ENCODE data around the gene ADCY5. TPM values are rescaled to one million over a fixed set of nuclear protein-coding genes. Genes with fewer than 3 reads are reported as not detected.

Gene ADCY5
- total RNA-seq, 1 donor from 2014 or later = 4.0 TPM

GRCh38 chr3:123480428-123480827 is 31.5 kb upstream of the ADCY5 start:
- Histone ChIP-seq H3K36me3 (no peaks in the 10 kb centered on the region), H3K4me3 (no peak overlapping the region), H3K4me1 (no peaks in the 10 kb centered on the region), H3K27me3 (no peaks in the 10 kb centered on the region), H3K27ac (no peak overlapping the region), H3K9me3 (no peaks in the 10 kb centered on the region)
- DNase-seq (no peak), ATAC-seq (peak; percentile 15)
- intact Hi-C loops (cut with DNase I) = no loop called here
- TF ChIP-seq, protein P1, sequence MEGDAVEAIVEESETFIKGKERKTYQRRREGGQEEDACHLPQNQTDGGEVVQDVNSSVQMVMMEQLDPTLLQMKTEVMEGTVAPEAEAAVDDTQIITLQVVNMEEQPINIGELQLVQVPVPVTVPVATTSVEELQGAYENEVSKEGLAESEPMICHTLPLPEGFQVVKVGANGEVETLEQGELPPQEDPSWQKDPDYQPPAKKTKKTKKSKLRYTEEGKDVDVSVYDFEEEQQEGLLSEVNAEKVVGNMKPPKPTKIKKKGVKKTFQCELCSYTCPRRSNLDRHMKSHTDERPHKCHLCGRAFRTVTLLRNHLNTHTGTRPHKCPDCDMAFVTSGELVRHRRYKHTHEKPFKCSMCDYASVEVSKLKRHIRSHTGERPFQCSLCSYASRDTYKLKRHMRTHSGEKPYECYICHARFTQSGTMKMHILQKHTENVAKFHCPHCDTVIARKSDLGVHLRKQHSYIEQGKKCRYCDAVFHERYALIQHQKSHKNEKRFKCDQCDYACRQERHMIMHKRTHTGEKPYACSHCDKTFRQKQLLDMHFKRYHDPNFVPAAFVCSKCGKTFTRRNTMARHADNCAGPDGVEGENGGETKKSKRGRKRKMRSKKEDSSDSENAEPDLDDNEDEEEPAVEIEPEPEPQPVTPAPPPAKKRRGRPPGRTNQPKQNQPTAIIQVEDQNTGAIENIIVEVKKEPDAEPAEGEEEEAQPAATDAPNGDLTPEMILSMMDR (IDR thresholded peaks at IDR 0.05) = no peak

DNA sequence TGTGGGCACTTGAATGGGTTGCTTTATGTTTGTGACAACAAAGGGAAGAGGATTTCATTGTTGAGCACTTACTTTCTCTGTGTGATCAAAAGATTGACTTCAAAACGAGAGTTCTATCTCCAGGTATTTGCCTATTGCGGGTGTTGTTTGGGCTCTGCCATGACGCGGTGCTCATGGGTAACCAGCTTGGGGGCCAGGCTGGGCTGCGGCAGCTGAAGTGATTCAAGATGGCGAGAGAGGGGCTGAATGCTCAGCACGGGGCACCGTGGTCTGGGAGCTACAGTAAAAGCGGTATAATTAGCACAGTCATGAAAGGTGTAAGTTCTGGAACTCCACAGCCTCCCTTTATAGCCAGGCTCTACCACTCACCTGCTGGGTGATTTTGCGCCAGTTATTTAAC is 31.0 kb upstream of the ADCY5 start:
- TF ChIP-seq, protein P1 (IDR thresholded peaks at IDR 0.05) = no peak
- H3K27me3 ChIP-seq = peaks cover 3% of the 10 kb centered on the region
- no peaks in the 10 kb centered on the region for H3K4me1 ChIP-seq
- H3K27ac ChIP-seq = no peak overlapping the region
- ATAC-seq (no peak), DNase-seq (no peak)
- intact Hi-C loops (cut with DNase I) = no loop called here
- no peaks in the 10 kb centered on the region for H3K9me3 ChIP-seq
- no peaks in the 10 kb centered on the region for H3K36me3 ChIP-seq
- H3K4me3 ChIP-seq = no peak overlapping the region

DNA sequence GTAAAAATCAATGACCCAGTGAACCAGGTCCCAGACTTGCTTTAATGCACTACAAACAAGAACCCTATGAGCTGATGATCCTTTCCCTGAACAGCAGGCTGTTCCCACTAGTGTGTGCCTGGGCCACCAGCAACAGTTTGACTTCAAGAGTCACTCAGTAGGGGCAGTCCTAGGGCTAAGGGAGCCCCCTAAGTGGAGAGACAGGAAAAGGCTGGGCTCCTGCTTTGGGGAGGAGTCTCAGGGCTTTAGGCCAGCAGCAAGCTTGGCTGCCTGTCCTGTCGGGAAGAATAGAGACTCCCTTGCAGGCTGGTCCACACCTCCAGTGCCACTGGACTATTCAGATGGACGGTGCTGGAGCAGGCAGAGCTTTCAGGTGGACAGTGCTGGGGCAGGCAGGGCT is 29.4 kb upstream of the ADCY5 start:
- intact Hi-C loops (cut with DNase I) = no loop called here
- Histone ChIP-seq H3K27me3 (peaks cover 4% of the 10 kb centered on the region), H3K9me3 (no peaks in the 10 kb centered on the region), H3K4me3 (no peak overlapping the region), H3K27ac (no peak overlapping the region), H3K4me1 (no peaks in the 10 kb centered on the region), H3K36me3 (no peaks in the 10 kb centered on the region)
- DNase-seq (no peak), ATAC-seq (no peak)
- TF ChIP-seq, protein P1 (IDR thresholded peaks at IDR 0.05) = no peak

- ATAC-seq (no peak), DNase-seq (no peak)
- no peaks in the 10 kb centered on the region for H3K4me1 ChIP-seq
- intact Hi-C loops (cut with DNase I) = no loop called here
- no peaks in the 10 kb centered on the region for H3K36me3 ChIP-seq
- TF ChIP-seq, protein P1 (IDR thresholded peaks at IDR 0.05) = no peak
- H3K27me3 ChIP-seq = peaks cover 4% of the 10 kb centered on the region
- H3K4me3 ChIP-seq = no peak overlapping the region
- H3K9me3 ChIP-seq = no peaks in the 10 kb centered on the region
- no peak overlapping the region for H3K27ac ChIP-seq
Observed at GRCh38 chr3:123476967-123477750, 28.3 kb upstream of the ADCY5 start.

- peaks cover 4% of the 10 kb centered on the region for H3K27me3 ChIP-seq
- H3K4me3 ChIP-seq = no peak overlapping the region
- no peak for ATAC-seq
- no peaks in the 10 kb centered on the region for H3K36me3 ChIP-seq
- H3K9me3 ChIP-seq = no peaks in the 10 kb centered on the region
- intact Hi-C loops (cut with DNase I) = no loop called here
- no peak overlapping the region for H3K27ac ChIP-seq
- no peak for DNase-seq
- no peaks in the 10 kb centered on the region for H3K4me1 ChIP-seq
- TF ChIP-seq, protein P1 (IDR thresholded peaks at IDR 0.05) = no peak
Observed at GRCh38 chr3:123475786-123476185, 26.9 kb upstream of the ADCY5 start.
